HAP-1 (cell line): ENCODE data around the gene BOK.
"Not testable (repeated sequence)": the region's sequence is repeated elsewhere in the genome, so short reads cannot be mapped to it uniquely, and the experiment has no call there.

Experiments
- DNase-seq, 2 experiments: peaks; one replicate each; pipeline ENCODE4 v3.0.0-alpha.2; 2016 to 2020; ENCODE audit warnings: low spot score in 2 of 2
- H3K27me3 ChIP-seq: fragments of 250-450 bp; sonication (Bioruptor Pico); 2 replicates; pipeline ENCODE4 v1.5.1; 2020; ENCODE audit warnings: low read depth, mild to moderate bottlenecking, moderate library complexity
- H3K36me3 ChIP-seq: fragments of 250-450 bp; sonication (Bioruptor Pico); replicated peaks from 2 replicates; pipeline ENCODE4 v1.5.1; 2020; ENCODE audit warnings: mild to moderate bottlenecking
- H3K4me1 ChIP-seq: fragments of 250-450 bp; sonication (Bioruptor Pico); 2 replicates; pipeline ENCODE4 v1.5.1; 2020; ENCODE audit warnings: mild to moderate bottlenecking
- H3K4me3 ChIP-seq: fragments of 250-450 bp; sonication (Bioruptor Pico); 2 replicates; pipeline ENCODE4 v1.5.1; 2020; ENCODE audit warnings: mild to moderate bottlenecking, moderate library complexity
- H3K9me3 ChIP-seq: fragments of 250-450 bp; sonication (Bioruptor Pico); 2 replicates; pipeline ENCODE4 v1.5.1; 2020; ENCODE audit warnings: mild to moderate bottlenecking, moderate library complexity
- in situ Hi-C: fragments of 300-500 bp; cut with MboI; formaldehyde crosslinking; loops from 3 replicates; pipeline ENCODE4 v1.14.3; 2020; ENCODE audit warnings: low sequenced_read_pairs, inconsistent platforms, mixed read lengths

Gene BOK

GRCh38 chr2:241567266-241567665, 8.7 kb downstream of the BOK start:
- H3K4me1 ChIP-seq, H3K36me3 ChIP-seq, in situ Hi-C loops: not testable (repeated sequence)

GRCh38 chr2:241567776-241568175, 9.2 kb downstream of the BOK start:
- in situ Hi-C loops: no loop called here
- H3K36me3 ChIP-seq: no peaks in the 10 kb centered on the region
- H3K4me3 ChIP-seq: no peak overlapping the region
- DNase-seq: no peak
- H3K27me3 ChIP-seq: no peaks in the 10 kb centered on the region
- no peaks in the 10 kb centered on the region for H3K9me3 ChIP-seq
- H3K4me1 ChIP-seq: no peaks in the 10 kb centered on the region

More at GRCh38 chr2:241567266-241567665, 8.7 kb downstream of the BOK start:
- not testable (repeated sequence) for H3K4me3 ChIP-seq, H3K27me3 ChIP-seq, H3K9me3 ChIP-seq, DNase-seq

- in situ Hi-C loops: no loop called here
- H3K4me1 ChIP-seq: no peaks in the 10 kb centered on the region
- no peaks in the 10 kb centered on the region for H3K27me3 ChIP-seq
- no peaks in the 10 kb centered on the region for H3K9me3 ChIP-seq
- H3K4me3 ChIP-seq: no peak overlapping the region
- H3K36me3 ChIP-seq: no peaks in the 10 kb centered on the region
- no peak for DNase-seq
Measured at GRCh38 chr2:241568726-241569125, 10.2 kb downstream of the BOK start.

GRCh38 chr2:241569831-241570281, 11.3 kb downstream of the BOK start:
- in situ Hi-C loops: no loop called here
- no peaks in the 10 kb centered on the region for H3K36me3 ChIP-seq
- no peaks in the 10 kb centered on the region for H3K9me3 ChIP-seq
- H3K4me3 ChIP-seq: no peak overlapping the region
- DNase-seq: no peak
- H3K4me1 ChIP-seq: no peaks in the 10 kb centered on the region
- no peaks in the 10 kb centered on the region for H3K27me3 ChIP-seq

GRCh38 chr2:241570961-241571581, 12.5 kb downstream of the BOK start:
- H3K36me3 ChIP-seq: no peaks in the 10 kb centered on the region
- no peaks in the 10 kb centered on the region for H3K4me1 ChIP-seq
- no peak overlapping the region for H3K4me3 ChIP-seq
- H3K9me3 ChIP-seq: no peaks in the 10 kb centered on the region
- in situ Hi-C loops: no loop called here
- no peak for DNase-seq
- H3K27me3 ChIP-seq: no peaks in the 10 kb centered on the region

GRCh38 chr2:241571821-241572620, 13.5 kb downstream of the BOK start:
- in situ Hi-C loops: no loop called here
- DNase-seq: no peak
- Histone ChIP-seq H3K36me3 (no peaks in the 10 kb centered on the region), H3K9me3 (no peaks in the 10 kb centered on the region), H3K4me3 (no peak overlapping the region), H3K4me1 (no peaks in the 10 kb centered on the region), H3K27me3 (no peaks in the 10 kb centered on the region)

- H3K27me3 ChIP-seq, H3K36me3 ChIP-seq, H3K9me3 ChIP-seq, DNase-seq, in situ Hi-C loops, H3K4me3 ChIP-seq, H3K4me1 ChIP-seq: not testable (repeated sequence)
Measured at GRCh38 chr2:241572915-241573651, 14.5 kb downstream of the BOK start.

GRCh38 chr2:241573741-241574140, 15.2 kb downstream of the BOK start:
- H3K4me1 ChIP-seq: no peaks in the 10 kb centered on the region
- no peak overlapping the region for H3K4me3 ChIP-seq
- in situ Hi-C loops: no loop called here
- H3K9me3 ChIP-seq: no peaks in the 10 kb centered on the region
- no peaks in the 10 kb centered on the region for H3K36me3 ChIP-seq
- DNase-seq: no peak
- no peaks in the 10 kb centered on the region for H3K27me3 ChIP-seq

- Histone ChIP-seq H3K4me3 (no peak overlapping the region), H3K36me3 (no peaks in the 10 kb centered on the region), H3K27me3 (no peaks in the 10 kb centered on the region), H3K9me3 (no peaks in the 10 kb centered on the region), H3K4me1 (no peaks in the 10 kb centered on the region)
- in situ Hi-C loops: no loop called here
- no peak for DNase-seq
Measured at GRCh38 chr2:241574911-241575623, 16.5 kb downstream of the BOK start.

GRCh38 chr2:241575624-241576292, 17.2 kb downstream of the BOK start:
- no peaks in the 10 kb centered on the region for H3K9me3 ChIP-seq
- no peak for DNase-seq
- H3K4me3 ChIP-seq: no peak overlapping the region
- H3K4me1 ChIP-seq: no peaks in the 10 kb centered on the region
- peaks cover 3% of the 10 kb centered on the region; the same call in 1 of the 2 replicates for H3K36me3 ChIP-seq
- H3K27me3 ChIP-seq: no peaks in the 10 kb centered on the region
- in situ Hi-C loops: no loop called here

GRCh38 chr2:241576293-241576654, 17.7 kb downstream of the BOK start:
- Histone ChIP-seq H3K4me3 (no peak overlapping the region), H3K4me1 (no peaks in the 10 kb centered on the region), H3K9me3 (no peaks in the 10 kb centered on the region), H3K36me3 (peaks cover 3% of the 10 kb centered on the region; the same call in 1 of the 2 replicates), H3K27me3 (no peaks in the 10 kb centered on the region)
- no peak for DNase-seq
- in situ Hi-C loops: no loop called here

GRCh38 chr2:241577413-241578122, 19.0 kb downstream of the BOK start:
- Histone ChIP-seq H3K27me3 (no peaks in the 10 kb centered on the region), H3K4me3 (no peak overlapping the region), H3K36me3 (peaks cover 7% of the 10 kb centered on the region), H3K4me1 (no peaks in the 10 kb centered on the region), H3K9me3 (no peaks in the 10 kb centered on the region)
- no peak for DNase-seq
- in situ Hi-C loops: no loop called here

- Histone ChIP-seq H3K4me1 (no peaks in the 10 kb centered on the region), H3K36me3 (peaks cover 22% of the 10 kb centered on the region), H3K27me3 (no peaks in the 10 kb centered on the region), H3K9me3 (no peaks in the 10 kb centered on the region), H3K4me3 (no peak overlapping the region)
- in situ Hi-C loops: no loop called here
- no peak for DNase-seq
Measured at GRCh38 chr2:241579281-241579680, 20.7 kb downstream of the BOK start.
